Activated T-cell treated with anti-CD3 and anti-CD28 coated beads, Interleukin-2, amount 50 U/mL, for 1 hour (primary cell): ENCODE results near the gene NEK7.
"Not testable (repeated sequence)": the region's sequence is repeated elsewhere in the genome, so short reads cannot be mapped to it uniquely, and the experiment has no call there.

Source experiments
- DNase-seq: peaks from one replicate; pipeline ENCODE4 v3.0.0-alpha.2; 2020

NEK7 gene

GRCh38 chr1:198212126-198212525 is 55.3 kb downstream of the NEK7 start:
- DNase-seq: no peak

DNA sequence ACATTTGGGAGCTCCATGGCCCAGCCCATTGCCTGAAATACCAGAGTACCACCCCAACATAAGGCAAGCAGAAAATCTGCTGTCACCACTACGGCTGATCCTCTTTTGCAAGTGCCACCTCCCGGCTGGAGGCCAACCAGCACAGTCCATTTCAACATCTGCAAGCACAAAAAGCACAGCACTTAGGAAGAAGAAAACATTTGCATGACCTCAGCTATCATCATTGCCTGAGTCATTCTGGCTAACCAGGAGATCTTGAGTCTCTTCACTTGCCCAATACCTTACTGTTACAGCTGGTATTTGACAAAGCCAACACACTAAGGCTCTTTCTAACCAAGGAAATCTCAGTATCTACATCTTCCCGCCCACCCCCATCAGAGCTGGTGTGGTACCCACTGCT is 55.9 kb downstream of the NEK7 start:
- no peak for DNase-seq

DNA sequence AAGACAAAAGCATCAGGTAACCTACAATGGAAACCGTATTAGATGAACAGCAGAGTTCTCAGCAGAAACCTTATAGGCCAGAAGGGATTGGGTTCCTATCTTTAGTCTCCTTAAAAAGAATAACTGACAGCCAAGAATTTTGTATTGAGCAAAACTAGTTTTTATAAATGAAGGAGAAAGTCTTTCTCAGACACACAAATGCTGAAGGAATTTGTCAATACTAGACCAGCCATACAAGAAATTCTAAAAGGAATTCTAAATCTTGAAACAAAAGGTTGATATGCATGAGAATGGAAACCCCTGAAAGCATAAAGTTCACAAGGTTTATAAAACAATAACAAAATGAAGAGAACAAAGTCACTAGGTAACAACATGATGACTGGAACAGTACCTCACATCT is 58.1 kb downstream of the NEK7 start:
- DNase-seq: no peak

DNA sequence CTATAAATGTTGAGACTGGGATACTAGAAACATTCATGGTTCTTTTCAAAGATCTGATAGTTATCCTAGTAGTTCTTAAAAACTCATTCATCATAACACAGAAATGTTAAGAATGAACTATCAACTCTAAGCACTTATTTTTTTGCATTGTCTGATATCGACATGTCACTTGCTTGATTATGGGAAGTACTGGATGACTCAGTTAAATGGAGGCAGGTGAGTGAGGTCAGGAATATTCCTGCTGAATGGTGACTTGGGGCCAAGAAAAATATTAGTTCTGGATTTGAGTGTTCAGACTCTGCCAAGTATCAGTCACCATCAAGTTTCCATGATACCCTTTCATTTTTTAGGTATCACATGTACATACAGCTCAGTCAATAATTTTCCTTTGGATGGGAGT is 63.6 kb downstream of the NEK7 start:
- no peak for DNase-seq

DNA sequence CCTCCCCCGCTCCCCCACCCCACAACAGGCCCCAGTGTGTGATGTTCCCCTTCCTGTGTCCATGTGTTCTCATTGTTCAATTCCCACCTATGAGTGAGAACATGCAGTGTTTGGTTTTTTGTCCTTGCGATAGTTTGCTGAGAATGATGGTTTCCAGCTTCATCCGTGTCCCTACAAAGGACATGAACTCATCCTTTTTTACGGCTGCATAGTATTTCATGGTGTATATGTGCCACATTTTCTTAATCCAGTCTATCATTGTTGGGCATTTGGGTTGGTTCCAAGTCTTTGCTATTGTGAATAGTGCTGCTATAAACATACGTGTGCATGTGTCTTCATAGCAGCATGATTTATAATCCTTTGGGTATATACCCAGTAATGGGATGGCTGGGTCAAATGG is 70.2 kb downstream of the NEK7 start:
- DNase-seq: not testable (repeated sequence)

DNA sequence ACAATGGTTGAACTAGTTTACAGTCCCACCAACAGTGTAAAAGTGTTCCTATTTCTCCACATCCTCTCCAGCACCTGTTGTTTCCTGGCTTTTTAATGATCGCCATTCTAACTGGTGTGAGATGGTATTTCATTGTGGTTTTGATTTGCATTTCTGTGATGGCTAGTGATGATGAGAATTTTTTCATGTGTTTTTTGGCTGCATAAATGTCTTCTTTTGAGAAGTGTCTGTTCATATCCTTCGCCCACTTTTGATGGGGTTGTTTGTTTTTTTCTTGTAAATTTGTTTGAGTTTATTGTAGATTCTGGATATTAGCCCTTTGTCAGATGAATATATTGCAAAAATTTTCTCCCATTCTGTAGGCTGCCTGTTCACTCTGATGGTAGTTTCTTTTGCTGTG is 70.7 kb downstream of the NEK7 start:
- DNase-seq: not testable (repeated sequence)

GRCh38 chr1:198228925-198229324 is 72.1 kb downstream of the NEK7 start:
- DNase-seq: no peak

GRCh38 chr1:198231779-198232178 is 75.0 kb downstream of the NEK7 start:
- DNase-seq: no peak

GRCh38 chr1:198232378-198232777 is 75.6 kb downstream of the NEK7 start:
- DNase-seq: no peak

- DNase-seq: no peak
Observed at GRCh38 chr1:198232940-198233675, 76.3 kb downstream of the NEK7 start.

- no peak for DNase-seq
Observed at GRCh38 chr1:198234520-198235251, 77.9 kb downstream of the NEK7 start.

GRCh38 chr1:198238121-198238520 is 81.3 kb downstream of the NEK7 start:
- DNase-seq: no peak

DNA sequence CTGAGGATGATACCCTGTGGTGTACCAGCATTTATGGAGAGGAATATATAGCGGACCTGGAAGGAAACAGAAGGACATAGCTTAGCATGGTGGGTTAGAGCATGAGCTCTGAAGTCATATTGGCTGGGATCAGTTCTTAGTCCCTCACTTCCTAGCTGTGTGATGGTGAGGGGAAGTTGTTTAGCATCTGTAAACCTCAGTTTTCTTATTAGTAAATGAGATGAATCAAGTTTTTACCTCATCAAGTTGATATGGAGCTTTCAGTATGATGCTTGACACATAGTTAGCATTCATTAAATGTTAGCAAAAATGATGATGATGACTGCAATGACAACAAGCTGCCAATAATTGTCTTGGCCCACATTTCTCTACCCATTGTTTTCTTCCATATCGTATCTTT is 84.8 kb downstream of the NEK7 start:
- no peak for DNase-seq

DNA sequence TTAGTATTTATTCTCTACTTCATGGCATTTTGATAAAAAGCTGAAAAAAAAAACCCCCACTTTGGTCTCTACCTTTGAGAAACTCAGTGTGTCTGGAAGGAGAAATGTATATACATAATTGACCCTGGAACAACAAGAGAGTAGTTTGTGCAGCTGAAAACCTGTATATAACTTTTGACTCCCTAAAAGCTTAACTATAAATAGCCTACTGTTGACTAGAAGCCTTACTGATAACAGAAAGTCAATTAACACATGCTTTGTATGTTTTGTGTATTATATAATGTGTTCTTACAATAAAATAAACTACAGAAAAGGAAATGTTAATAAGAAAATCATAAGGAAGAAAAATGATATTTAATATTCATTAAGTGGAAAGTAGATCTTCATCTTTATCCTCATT is 88.0 kb downstream of the NEK7 start:
- DNase-seq: no peak

DNA sequence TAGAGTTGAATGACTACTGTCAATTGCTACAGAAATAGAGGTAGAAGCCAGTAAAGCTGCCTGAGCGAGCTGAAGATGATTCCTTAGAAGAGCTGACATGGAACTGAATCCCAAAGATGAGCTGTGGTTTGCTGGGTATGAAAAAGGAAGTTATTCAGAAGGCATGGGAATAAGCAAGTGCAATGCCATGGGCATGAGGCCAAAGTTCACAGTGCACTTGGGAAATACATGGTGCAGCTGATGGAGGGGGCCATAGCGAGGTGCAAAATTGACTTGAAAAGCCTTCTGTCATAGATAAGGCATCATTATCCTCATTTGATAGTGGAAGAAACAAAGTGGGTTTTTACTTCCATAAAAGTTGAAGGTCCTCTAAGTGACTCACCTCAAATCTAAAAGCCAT is 88.6 kb downstream of the NEK7 start:
- no peak for DNase-seq

DNA sequence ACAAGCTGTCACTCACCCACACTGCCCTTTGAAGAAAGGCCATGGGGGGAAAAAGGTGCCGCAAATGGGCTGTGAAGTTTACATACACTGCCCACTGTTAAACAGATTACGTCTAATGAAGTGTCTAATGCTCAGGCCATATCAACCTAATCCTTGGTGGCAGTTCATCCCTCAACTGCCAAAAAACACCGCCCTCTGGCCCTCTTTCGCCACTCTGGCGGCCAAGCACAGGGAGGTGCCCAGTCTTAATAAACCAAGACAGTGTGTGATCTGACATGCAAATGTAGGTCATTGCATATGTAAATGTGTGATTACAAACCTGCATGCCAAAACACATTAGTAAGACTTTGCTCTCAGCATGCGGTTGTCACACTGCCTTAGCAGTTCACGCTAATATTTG is 89.5 kb downstream of the NEK7 start:
- DNase-seq: no peak

DNA sequence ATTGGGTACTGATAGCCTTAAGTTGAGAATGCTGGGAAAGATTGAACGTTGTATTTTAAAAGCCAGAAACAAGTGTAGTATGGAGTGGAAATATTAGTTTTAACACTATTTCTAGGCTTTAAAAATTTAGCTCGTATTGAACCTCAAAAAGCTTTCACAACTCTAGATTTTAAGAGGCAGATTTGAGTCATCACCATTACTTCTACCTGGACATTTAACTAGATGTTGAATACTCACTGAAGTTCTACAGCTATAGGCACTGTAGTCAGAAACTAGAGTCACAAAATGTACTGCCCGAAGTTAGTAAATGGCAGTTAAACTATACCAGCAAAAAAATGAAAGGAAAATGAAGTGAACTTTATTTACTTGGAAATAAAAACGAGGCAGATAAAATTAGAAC is 96.5 kb downstream of the NEK7 start:
- DNase-seq: no peak

GRCh38 chr1:198253668-198254067 is 96.9 kb downstream of the NEK7 start:
- DNase-seq: no peak

DNA sequence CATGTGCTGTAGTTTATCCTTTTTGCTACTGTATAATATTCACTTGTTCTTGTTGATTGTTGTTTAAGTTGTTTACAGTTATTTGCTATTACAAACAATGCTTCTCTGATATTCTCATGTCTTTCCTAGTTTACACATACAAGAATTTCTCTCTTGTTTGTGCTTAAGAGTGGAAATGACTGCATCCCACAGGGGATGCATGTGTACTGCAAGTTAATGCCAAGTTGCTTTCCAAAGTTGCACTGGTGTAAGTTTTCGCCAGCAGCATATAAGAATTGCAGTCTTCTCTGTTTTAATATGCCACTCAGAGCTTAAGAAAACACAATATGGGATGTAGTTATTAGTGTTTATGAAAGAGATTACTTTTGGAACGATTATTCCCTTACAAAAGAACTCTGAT is 97.7 kb downstream of the NEK7 start:
- DNase-seq: no peak

- DNase-seq: no peak
Observed at GRCh38 chr1:198254948-198255347, 98.2 kb downstream of the NEK7 start.

DNA sequence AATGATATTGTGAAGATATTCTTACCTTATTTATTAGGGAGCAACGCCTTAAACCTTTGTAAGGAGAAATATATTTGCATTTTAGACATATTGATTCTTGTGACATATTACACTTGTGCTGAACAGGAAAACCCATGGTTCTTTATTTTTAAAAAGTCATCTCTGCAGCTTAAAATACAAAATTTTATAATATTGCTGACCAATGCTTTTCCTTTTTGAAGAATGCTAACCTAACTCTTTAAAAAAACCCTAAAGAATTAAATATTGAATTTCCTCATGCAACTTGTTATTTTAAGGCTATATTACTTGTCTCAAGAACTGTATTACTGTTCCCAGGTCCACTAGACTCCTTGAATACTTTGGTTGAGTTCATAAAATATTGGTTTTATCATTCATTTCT is 99.0 kb downstream of the NEK7 start:
- DNase-seq: no peak

DNA sequence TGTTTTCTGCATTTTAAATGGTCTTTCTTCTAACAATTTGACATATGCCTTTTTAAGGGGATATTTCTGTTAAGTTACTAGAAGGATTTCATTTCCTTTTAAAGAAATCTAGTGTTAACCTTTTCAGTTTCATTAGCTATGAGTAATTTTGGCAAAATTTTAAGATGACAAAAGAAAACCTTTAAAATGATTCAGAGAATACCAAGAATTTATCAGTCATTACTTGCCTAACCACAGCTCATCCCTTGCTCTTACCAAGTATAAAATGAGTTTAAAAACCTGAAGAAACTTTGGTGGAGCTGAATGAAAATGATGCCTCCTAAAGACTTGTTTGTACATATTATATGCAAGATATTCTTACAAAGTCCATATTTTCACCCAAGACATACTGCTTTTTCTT is 101.7 kb downstream of the NEK7 start:
- no peak for DNase-seq

DNA sequence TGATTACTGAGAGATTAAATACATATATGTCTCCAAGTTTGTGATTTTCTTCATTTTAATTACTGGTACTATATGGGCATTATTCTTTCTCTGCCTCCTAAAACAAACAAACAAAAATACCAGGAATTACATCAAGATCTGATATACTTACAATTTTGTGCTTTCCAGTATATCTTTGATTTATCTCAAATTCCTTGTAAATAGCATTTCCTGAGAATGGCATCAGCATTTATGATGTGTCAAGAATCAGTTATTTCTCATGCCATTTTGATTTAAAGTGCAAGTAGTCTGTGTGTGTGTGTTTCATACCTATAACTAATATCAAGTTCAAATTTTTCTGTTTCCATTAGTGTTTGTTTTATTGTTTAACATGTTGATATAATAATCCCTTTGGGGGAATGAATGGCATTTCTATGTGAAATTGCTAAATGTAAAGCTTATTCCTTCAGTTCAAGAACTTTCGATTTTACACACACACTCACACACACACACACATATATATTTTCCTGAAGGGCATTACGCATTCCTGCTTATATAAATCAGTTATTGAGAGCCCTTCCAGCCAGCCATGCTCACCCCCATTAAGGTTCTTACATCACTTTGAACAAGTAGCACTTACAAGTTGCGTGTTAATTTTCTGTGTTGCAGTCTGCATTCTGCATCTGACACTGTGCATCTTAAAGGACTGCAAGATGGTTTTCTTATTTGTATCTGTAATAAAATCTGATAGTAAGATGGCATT is 102.7 kb downstream of the NEK7 start:
- DNase-seq: no peak

- no peak for DNase-seq
Observed at GRCh38 chr1:198261886-198262285, 105.1 kb downstream of the NEK7 start.
